SK-N-SH (cell line): Measurements from ENCODE around the gene COX7C. TPM values are rescaled to one million over a fixed set of nuclear protein-coding genes. Genes with fewer than 3 reads are reported as not detected.
A peak's percentile ranks its signal among the peaks of the same experiment; 100 is the strongest.
"Not testable (repeated sequence)": the region's sequence is repeated elsewhere in the genome, so short reads cannot be mapped to it uniquely, and the experiment has no call there.

Source experiments
- CTCF ChIA-PET: fragments of 300-600, 350-600 bp; formaldehyde crosslinking; extraction: SDS; loops from one replicate; lab custom pipeline; 2021; lab: Yijun Ruan, JAX
- POLR2A ChIA-PET: fragments of 350-600 bp; sonication (Branson Sonifier 250); formaldehyde crosslinking; extraction: SDS; loops from one replicate; lab custom pipeline; 2020; ENCODE audit warnings: antibody characterized with exemption, inconsistent platforms; lab: Yijun Ruan, JAX
- DNase-seq: peaks from one replicate; pipeline ENCODE4 v3.0.0; 2012
- H2AFZ ChIP-seq: fragments of 200-600 bp; sonication (generic); 2 replicates; pipeline ENCODE4 v1.8.1; 2016; ENCODE audit warnings: antibody characterized with exemption, mild to moderate bottlenecking, low read depth
- H3F3A ChIP-seq: fragments of 200-600 bp; sonication (generic); replicated peaks from 2 replicates; pipeline ENCODE3; 2016; ENCODE audit warnings: antibody characterized with exemption, mild to moderate bottlenecking; ENCODE audit not compliant: insufficient read depth
- H3K27ac ChIP-seq, 2 experiments: fragments of 200-500 bp in 1 of 2; fragments of 200-600 bp in 1 of 2; sonication (Bioruptor generic) in 1 of 2; sonication (generic), shearing (Covaris generic) in 1 of 2; 2 replicates each; pipeline versions ENCODE4 v1.5.1 to v1.6.1; 2014 to 2016; ENCODE audit warnings: low read depth in 2 of 2, inconsistent platforms in 1 of 2, low read length in 1 of 2, mild to moderate bottlenecking in 1 of 2, mixed read lengths in 1 of 2
- H3K27me3 ChIP-seq: fragments of 200-600 bp; sonication (generic), shearing (Covaris generic); 2 replicates; pipeline ENCODE4 v1.6.1; 2016; ENCODE audit warnings: mixed run types; ENCODE audit not compliant: insufficient read depth
- H3K36me3 ChIP-seq, 2 experiments: fragments of 200-500 bp in 1 of 2; fragments of 200-600 bp in 1 of 2; sonication (Bioruptor generic) in 1 of 2; sonication (generic) in 1 of 2; replicated peaks in 1 of 2; 2 replicates each; pipeline versions ENCODE3 to v1.5.1; 2014 to 2016; ENCODE audit warnings: low read length in 1 of 2, mild to moderate bottlenecking in 1 of 2; ENCODE audit not compliant: insufficient read depth in 2 of 2, control insufficient read depth in 1 of 2
- H3K4me1 ChIP-seq, 2 experiments: fragments of 200-500 bp in 1 of 2; fragments of 200-600 bp in 1 of 2; sonication (Bioruptor generic) in 1 of 2; sonication (generic), shearing (Covaris generic) in 1 of 2; 2 replicates each; pipeline versions ENCODE4 v1.5.1 to v1.6.1; 2014 to 2016; ENCODE audit warnings: low read depth in 1 of 2, low read length in 1 of 2, mixed run types in 1 of 2; ENCODE audit not compliant: insufficient read depth in 2 of 2, control insufficient read depth in 1 of 2
- H3K4me2 ChIP-seq: fragments of 200-600 bp; sonication (generic), shearing (Covaris generic); 2 replicates; pipeline ENCODE4 v1.6.1; 2017; ENCODE audit warnings: mixed run types
- H3K4me3 ChIP-seq, 2 experiments: fragments of 200-500 bp in 1 of 2; fragments of 200-600 bp in 1 of 2; sonication (Bioruptor generic) in 1 of 2; sonication (generic), shearing (Covaris generic) in 1 of 2; 2 replicates each; pipeline versions ENCODE4 v1.5.1 to v1.8.1; 2014 to 2016; ENCODE audit warnings: low read depth in 2 of 2, inconsistent platforms in 1 of 2, low read length in 1 of 2, mild to moderate bottlenecking in 1 of 2, mixed read lengths in 1 of 2, moderate library complexity in 1 of 2
- H3K79me2 ChIP-seq: fragments of 200-600 bp; sonication (generic); 2 replicates; pipeline ENCODE4 v1.8.1; 2017; ENCODE audit warnings: mild to moderate bottlenecking; ENCODE audit not compliant: insufficient read depth
- H3K9ac ChIP-seq: fragments of 200-600 bp; sonication (generic); 2 replicates; pipeline ENCODE4 v1.6.1; 2017; ENCODE audit warnings: mixed run types
- H3K9me2 ChIP-seq: fragments of 200-600 bp; sonication (generic); 2 replicates; pipeline ENCODE4 v1.6.1; 2017; ENCODE audit warnings: mixed run types
- H3K9me3 ChIP-seq: fragments of 200-600 bp; sonication (generic); 2 replicates; pipeline ENCODE4 v1.6.1; 2017; ENCODE audit warnings: mixed run types, mild to moderate bottlenecking, moderate library complexity
- H4K20me1 ChIP-seq: fragments of 200-600 bp; sonication (generic); 2 replicates; pipeline ENCODE4 v1.6.1; 2017; ENCODE audit warnings: mild to moderate bottlenecking, mixed run types; ENCODE audit not compliant: insufficient read depth
- CTCF ChIP-seq: fragments of 200-600 bp; sonication (generic); IDR thresholded peaks from 2 replicates; pipeline ENCODE4 v1.6.1; 2017; ENCODE audit warnings: antibody characterized with exemption, mild to moderate bottlenecking, moderate library complexity
- EP300 ChIP-seq, 2 experiments: IDR thresholded peaks; 2 replicates each; pipeline versions ENCODE4 v1.4.0 to v1.6.1; 2012; ENCODE audit warnings: borderline replicate concordance in 1 of 2, low read depth in 1 of 2, low read length in 1 of 2
- EZH2phosphoT487 ChIP-seq: fragments of 200-600 bp; sonication (generic); IDR thresholded peaks from 2 replicates; pipeline ENCODE4 v1.6.1; 2017; ENCODE audit warnings: low read depth, mixed run types, mild to moderate bottlenecking, antibody characterized with exemption, moderate library complexity, borderline replicate concordance
- FOSL2 ChIP-seq: IDR thresholded peaks from 2 replicates; pipeline ENCODE4 v1.4.0; 2012; ENCODE audit warnings: low read depth, mild to moderate bottlenecking, moderate library complexity, borderline replicate concordance
- MXI1 ChIP-seq: IDR thresholded peaks from 2 replicates; pipeline ENCODE4 v1.6.1; 2012; ENCODE audit warnings: mild to moderate bottlenecking, low read depth, low read length, improper control_type of control experiment
- POLR2AphosphoS5 ChIP-seq: IDR thresholded peaks from 2 replicates; pipeline ENCODE4 v1.6.1; 2012; ENCODE audit warnings: low read depth, low read length
- REST ChIP-seq: IDR thresholded peaks from 2 replicates; pipeline ENCODE4 v1.6.1; 2012; ENCODE audit warnings: mild to moderate bottlenecking, low read depth, low read length, moderate library complexity
- RXRA ChIP-seq: IDR thresholded peaks from 2 replicates; pipeline ENCODE4 v1.4.0; 2012; ENCODE audit warnings: low read depth, mild to moderate bottlenecking, borderline replicate concordance
- WGBS: methylation state at CpG from one replicate; pipeline ENCODE4 v1.1.6; 2017; ENCODE audit warnings: low lambda C conversion rate; 5-methylcytosine and 5-hydroxymethylcytosine counted together
- polyA plus RNA-seq, 3 experiments: library from polyadenylated mRNA; depleted of rRNA; stranded (reverse); fragments of >200 nt; gene quantifications; 2 replicates each; pipeline ENCODE4 v1.2.3, GENCODE V29; 2012

COX7C gene
- polyA plus RNA-seq, 1 of the 3 experiments (the other 2 are of a cell fraction): 675 TPM

GRCh38 chr5:86617756-86618576 is at the start of gene COX7C (continued):
- TF ChIP-seq CTCF: no peak
- peak; percentile 86 for TF ChIP-seq POLR2AphosphoS5
- TF ChIP-seq REST: peak; percentile 59; the same call in 1 of the 2 replicates
- TF ChIP-seq EP300 (IDR thresholded peaks at IDR 0.05; ENCODE audit: borderline replicate concordance in 1 of 2, low read depth in 1 of 2, low read length in 1 of 2): no peak
- TF ChIP-seq EZH2phosphoT487: no peak
- no peak for TF ChIP-seq RXRA
- no peak for TF ChIP-seq FOSL2
- no peak; the same call in 1 of the 2 replicates for TF ChIP-seq MXI1

GRCh38 chr5:86569522-86570426 is 48.0 kb upstream of the COX7C start:
- H4K20me1 ChIP-seq, H3K9me3 ChIP-seq, H3K27me3 ChIP-seq, CTCF ChIA-PET, H3K36me3 ChIP-seq, H3K9ac ChIP-seq, H3K27ac ChIP-seq, H3F3A ChIP-seq, DNase-seq, H3K79me2 ChIP-seq, H3K4me1 ChIP-seq, H3K9me2 ChIP-seq, POLR2A ChIA-PET: not testable (repeated sequence)
- WGBS: 52% methylated on average over 25 of the region's 44 CpGs
- H2AFZ ChIP-seq: peak overlapping the region; percentile 77
- H3K4me3 ChIP-seq: peak overlapping the region; percentile 59 to 65
- H3K4me2 ChIP-seq: peak overlapping the region; percentile 76
